Heart right ventricle (tissue), 16 donors: ENCODE data around the gene BRF1. TPM values are rescaled to one million over a fixed set of nuclear protein-coding genes. Genes with fewer than 3 reads are reported as not detected.
"Not testable (repeated sequence)": the region's sequence is repeated elsewhere in the genome, so short reads cannot be mapped to it uniquely, and the experiment has no call there.

ENCODE experiments used
- ATAC-seq, 8 donors: fragments of 200-7000 bp; cut with Tn5 transposase; one replicate each; pipeline ENCODE4 v1.9.1; 2020; ENCODE audit warnings: mild to moderate bottlenecking in 8 of 8, moderate library complexity in 8 of 8, moderate number of reproducible peaks in 1 of 8
- DNase-seq, 2 donors: peaks; one replicate each; pipeline ENCODE4 v3.0.0-alpha.2; 2020
- H3K27ac ChIP-seq, 10 donors: fragments of 200-600 bp; sonication (generic) in 2 of 10; one replicate each; pipeline versions ENCODE4 v1.5.0 to v1.8.0; 2020 to 2022; ENCODE audit warnings: mild to moderate bottlenecking in 3 of 10
- H3K27me3 ChIP-seq, 7 donors: fragments of 200-600 bp; one replicate each; pipeline ENCODE4 v1.8.0; 2021 to 2022; ENCODE audit warnings: mild to moderate bottlenecking in 2 of 7
- H3K36me3 ChIP-seq, 9 donors: fragments of 200-600 bp; sonication (generic) in 1 of 9; one replicate each; pipeline versions ENCODE4 v1.5.0 to v1.8.0; 2020 to 2022; ENCODE audit warnings: mild to moderate bottlenecking in 2 of 9
- H3K4me1 ChIP-seq, 9 donors: fragments of 200-600 bp; sonication (generic) in 1 of 9; one replicate each; pipeline versions ENCODE4 v1.5.0 to v1.8.0; 2020 to 2022; ENCODE audit warnings: mild to moderate bottlenecking in 4 of 9
- H3K4me3 ChIP-seq, 10 donors: fragments of 200-600 bp; sonication (generic) in 2 of 10; one replicate each; pipeline versions ENCODE4 v1.5.0 to v1.8.0; 2020 to 2022; ENCODE audit warnings: mild to moderate bottlenecking in 7 of 10, moderate library complexity in 2 of 10
- H3K9me3 ChIP-seq, 11 donors: fragments of 200-600 bp in 10 of 11; sonication (generic) in 2 of 11; one replicate each; pipeline versions ENCODE4 v1.5.0 to v1.8.0; 2013 to 2022; ENCODE audit warnings: mild to moderate bottlenecking in 2 of 11, control low read depth in 1 of 11, moderate library complexity in 1 of 11
- WGBS, 2 donors: extraction: QIAGEN DNeasy Blood & Tissue Kit; methylation state at CpG; one replicate each; pipeline ENCODE4 v1.1.7; 2013; ENCODE audit warnings: inconsistent platforms in 1 of 2; 5-methylcytosine and 5-hydroxymethylcytosine counted together
- intact Hi-C, 10 donors: fragments of 100-400 bp; cut with DNase I; formaldehyde crosslinking; loops; one replicate each; pipeline versions ENCODE4 v1.11.1 to v1.14.2; 2022
- polyA plus RNA-seq, 2 donors: library from polyadenylated mRNA; stranded (reverse); fragments of 200-250 nt; gene quantifications; one replicate each; pipeline ENCODE4 v1.2.3, GENCODE V29; 2013
- total RNA-seq, 10 donors: library from RNA; stranded (reverse); fragmentation: NEBNext Ultra II Directional in 3 of 10; extraction: Animal tissue kit (Norgen Biotek cat#: 25700) in 3 of 10; gene quantifications; one replicate each; pipeline versions ENCODE4 v1.2.1 to v1.2.4, GENCODE V29; 2021 to 2023
- TF ChIP-seq, protein P1 (sequence below), 9 donors: fragments of 200-600 bp; sonication (generic) in 2 of 9; IDR thresholded peaks; one replicate each; pipeline versions ENCODE4 v1.5.0 to v1.8.0; 2021 to 2022; ENCODE audit warnings: antibody characterized with exemption in 9 of 9, mild to moderate bottlenecking in 5 of 9, moderate library complexity in 1 of 9
- donor health status: Arrhythmogenic right ventricular cardiomyopathy.
- donor health status: ischemic (EF 13 %, LVEDD 7.1; RV severe dilation, severe dysfunction).
- donor health status: healthy with polysubstance abuse.
- donor health status: DM: no; HTN: yes; CAD: no.
- donor health status: DM: no; HTN: no; CAD: no.
- donor health status: ischemic (EF 25% LVEDD 6.9; RV normal size, moderate dysfunction).
- donor health status: ischemic (EF 25% LVEDD 5.7; RV mildly dilated, moderate dysfunction).
- donor health status: healthy.
- donor health status: DM: yes; HTN: yes; CAD: no.
- donor health status: Ischemic cardiomyopathy.
- donor health status: ischemic (EF 35%, LVEDD 5.7; RV mildly dilated, moderate dysfunction).
- donor health status: nonischemic (EF 11% LVEDD 7.7; RV severe dilation, severe dysfunction).
- donor health status: DM: yes; HTN: yes; CAD: no.
- donor health status: PGD.
- donor health status: ischemic (EF 29% LVEDD 5.4; RV normal size, mild dysfunction).
- donor health status: nonischemic (EF 23%, LVEDD 6.1; RV moderate dilation, normal function).

BRF1 gene
- total and polyA plus RNA-seq, 12 donors = 12.7 to 30.8 (median 16.2) TPM

DNA sequence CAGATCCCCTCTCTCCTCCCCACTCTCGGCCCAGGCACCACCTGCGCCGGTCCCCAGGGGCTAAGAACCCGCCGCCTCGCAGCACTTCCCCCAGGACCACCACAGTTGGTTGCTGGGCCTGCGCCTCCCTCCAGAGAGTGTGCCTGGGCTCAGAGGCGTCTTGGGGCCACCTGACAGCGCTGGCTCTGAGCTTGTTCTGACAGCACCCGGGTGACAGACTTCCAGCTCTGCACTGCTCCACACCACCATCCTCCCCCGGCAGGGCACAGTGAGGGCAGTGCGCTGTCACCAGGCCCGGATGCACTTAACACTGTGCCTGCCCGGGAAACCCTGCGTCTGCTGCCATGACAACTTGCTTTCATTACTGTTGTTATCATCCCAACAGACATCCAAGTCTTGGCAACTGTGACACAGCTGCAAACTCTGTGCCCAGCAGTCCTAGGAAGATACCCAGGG is 6.6 kb downstream of the BRF1 start:
- DNase-seq = peak; percentile 74 to 83
- WGBS, 2 donors = 44 to 56% methylated on average over 15 of the region's 15 CpGs
- Histone ChIP-seq H3K4me3 (no peak overlapping the region), H3K27me3 (no peaks in the 10 kb centered on the region), H3K4me1 (peaks cover 10 to 58% (median 34%) of the 10 kb centered on the region in 9 donors), H3K36me3 (no peaks in the 10 kb centered on the region), H3K27ac (peak overlapping the region in 9 of 10 donors; percentile 59 to 85 (median 69)), H3K9me3 (no peaks in the 10 kb centered on the region)
- peak; percentile 89 to 99 (median 96) for ATAC-seq
- intact Hi-C loops = loop anchor here in 2 of 10 donors (5.0 kb wide), 3 partner anchors 48 to 92 kb away; no protein-coding TSS in a partner anchor
- TF ChIP-seq, protein P1, sequence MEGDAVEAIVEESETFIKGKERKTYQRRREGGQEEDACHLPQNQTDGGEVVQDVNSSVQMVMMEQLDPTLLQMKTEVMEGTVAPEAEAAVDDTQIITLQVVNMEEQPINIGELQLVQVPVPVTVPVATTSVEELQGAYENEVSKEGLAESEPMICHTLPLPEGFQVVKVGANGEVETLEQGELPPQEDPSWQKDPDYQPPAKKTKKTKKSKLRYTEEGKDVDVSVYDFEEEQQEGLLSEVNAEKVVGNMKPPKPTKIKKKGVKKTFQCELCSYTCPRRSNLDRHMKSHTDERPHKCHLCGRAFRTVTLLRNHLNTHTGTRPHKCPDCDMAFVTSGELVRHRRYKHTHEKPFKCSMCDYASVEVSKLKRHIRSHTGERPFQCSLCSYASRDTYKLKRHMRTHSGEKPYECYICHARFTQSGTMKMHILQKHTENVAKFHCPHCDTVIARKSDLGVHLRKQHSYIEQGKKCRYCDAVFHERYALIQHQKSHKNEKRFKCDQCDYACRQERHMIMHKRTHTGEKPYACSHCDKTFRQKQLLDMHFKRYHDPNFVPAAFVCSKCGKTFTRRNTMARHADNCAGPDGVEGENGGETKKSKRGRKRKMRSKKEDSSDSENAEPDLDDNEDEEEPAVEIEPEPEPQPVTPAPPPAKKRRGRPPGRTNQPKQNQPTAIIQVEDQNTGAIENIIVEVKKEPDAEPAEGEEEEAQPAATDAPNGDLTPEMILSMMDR (IDR thresholded peaks at IDR 0.05) = no peak

DNA sequence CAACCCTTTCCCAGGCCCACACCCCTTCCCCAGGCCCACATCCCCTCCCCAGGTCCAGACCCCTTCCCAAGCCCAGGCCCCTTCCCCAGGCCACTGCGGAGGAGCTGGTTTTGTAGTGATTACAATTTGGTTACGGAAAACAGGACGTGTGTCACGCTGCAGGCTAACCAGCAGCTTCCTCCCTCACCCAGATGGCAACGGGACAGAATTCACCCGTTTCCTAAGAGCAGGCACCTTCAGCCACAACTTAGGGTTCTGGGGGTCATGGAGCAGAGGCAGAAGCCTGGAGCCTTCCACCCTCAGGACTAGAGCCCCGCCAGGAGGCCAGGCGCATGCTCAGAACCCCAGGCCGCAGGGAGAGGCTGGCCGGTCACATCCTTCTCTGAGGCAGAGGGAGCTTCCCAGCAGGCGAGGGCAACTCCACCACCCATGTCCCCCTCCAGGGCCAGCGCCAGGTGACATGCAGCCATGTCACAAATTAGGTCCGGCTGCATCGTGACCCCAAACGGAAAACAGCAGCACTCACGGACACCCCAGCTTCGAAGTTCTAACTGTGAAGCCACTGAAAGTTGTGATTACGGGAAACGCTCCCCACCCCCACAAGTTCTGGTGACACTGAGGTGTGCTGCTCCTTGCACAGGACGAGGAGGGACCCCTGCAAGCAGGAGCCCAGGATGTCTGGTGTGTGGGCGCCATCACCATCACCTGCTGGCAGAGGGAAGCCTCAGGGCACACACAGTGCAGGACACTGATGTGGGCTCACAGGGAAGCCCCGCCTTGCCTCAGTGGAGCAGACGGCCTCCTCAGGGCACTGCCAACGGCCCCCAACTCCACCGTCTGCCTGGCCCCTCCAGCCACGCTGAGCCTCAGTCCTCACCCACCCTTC is 7.7 kb downstream of the BRF1 start:
- DNase-seq (no peak), ATAC-seq (peak in 3 of 8 donors; percentile 7 to 29 (median 20))
- 74 to 81% methylated on average over 26 of the region's 26 CpGs for WGBS, 2 donors
- peaks cover 9 to 47% (median 26%) of the 10 kb centered on the region in 9 donors for H3K4me1 ChIP-seq
- intact Hi-C loops = loop anchor here in 2 of 10 donors (5.0 kb wide), 3 partner anchors 49 to 91 kb away; no protein-coding TSS in a partner anchor
- no peaks in the 10 kb centered on the region for H3K36me3 ChIP-seq
- peak overlapping the region in 7 of 10 donors; percentile 61 to 85 (median 72) for H3K27ac ChIP-seq
- H3K9me3 ChIP-seq = no peaks in the 10 kb centered on the region
- TF ChIP-seq, protein P1 (IDR thresholded peaks at IDR 0.05) = no peak
- no peak overlapping the region for H3K4me3 ChIP-seq
- H3K27me3 ChIP-seq = no peaks in the 10 kb centered on the region

DNA sequence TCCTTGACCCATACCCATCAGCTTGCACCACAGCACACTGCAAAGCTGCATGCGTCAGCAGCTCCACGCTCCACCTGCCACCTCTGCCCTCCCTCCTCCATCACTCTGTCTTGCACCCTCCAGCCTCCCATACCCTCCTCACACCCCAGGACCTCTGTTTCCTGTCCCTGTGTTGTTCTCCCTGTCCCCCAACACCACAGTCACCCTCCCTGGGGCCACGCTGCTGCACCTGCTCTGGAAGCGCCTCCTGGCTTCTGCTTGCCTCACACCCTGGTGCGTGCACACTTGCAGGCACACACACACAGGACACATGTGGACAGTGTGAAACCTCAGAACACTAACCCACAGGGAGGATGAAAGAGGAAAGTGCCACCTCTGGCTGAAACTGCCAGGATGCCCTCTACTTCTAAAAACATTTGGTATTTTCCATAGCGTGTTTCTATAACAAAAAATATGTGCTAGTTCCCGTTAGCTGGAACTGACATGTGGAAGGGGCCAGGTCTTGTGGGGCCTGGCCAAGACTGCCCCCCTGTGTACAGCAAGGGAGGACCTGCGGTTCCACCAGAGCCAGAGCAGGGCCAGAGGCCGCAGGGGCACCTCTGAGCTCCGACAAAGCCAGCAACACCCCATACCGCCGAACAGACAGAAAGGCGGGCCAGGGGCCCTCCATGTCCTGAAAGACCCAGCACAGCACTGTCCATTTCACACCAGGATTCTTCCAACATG is 10.0 kb downstream of the BRF1 start:
- 77 to 86% methylated on average over 13 of the region's 13 CpGs for WGBS, 2 donors
- no peaks in the 10 kb centered on the region for H3K9me3 ChIP-seq
- peaks cover 9 to 47% (median 29%) of the 10 kb centered on the region in 9 donors for H3K4me1 ChIP-seq
- TF ChIP-seq, protein P1 (IDR thresholded peaks at IDR 0.05) = no peak
- H3K4me3 ChIP-seq = no peak overlapping the region
- DNase-seq = no peak
- H3K27ac ChIP-seq = no peak overlapping the region
- intact Hi-C loops = loop anchor here in 2 of 10 donors (5.0 kb wide), 3 partner anchors 52 to 88 kb away; no protein-coding TSS in a partner anchor
- peaks cover 0 to 3% (median 0%) of the 10 kb centered on the region in 9 donors for H3K36me3 ChIP-seq
- no peaks in the 10 kb centered on the region for H3K27me3 ChIP-seq
- ATAC-seq = no peak

DNA sequence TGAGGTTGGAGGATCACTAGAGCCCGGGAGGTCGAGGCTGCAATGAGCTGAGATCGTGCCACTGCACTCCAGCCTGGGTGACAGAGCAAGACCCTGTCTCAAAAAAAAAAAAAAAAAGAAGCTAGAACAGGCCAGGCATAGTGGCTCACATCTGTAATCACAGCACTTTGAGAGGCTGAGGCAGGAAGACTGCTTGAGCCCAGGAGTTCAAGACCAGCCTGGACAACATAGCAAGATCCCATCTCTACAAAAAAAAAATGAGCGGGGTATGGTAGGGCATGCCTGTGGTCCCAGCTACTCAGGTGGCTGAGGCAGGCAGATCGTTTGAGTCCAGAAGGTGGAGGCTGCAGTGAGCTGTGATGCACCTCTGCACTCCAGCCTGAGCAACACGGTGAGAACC is 11.9 kb downstream of the BRF1 start:
- peaks cover 6 to 42% (median 21%) of the 10 kb centered on the region in 9 donors for H3K4me1 ChIP-seq
- ATAC-seq, DNase-seq, H3K27ac ChIP-seq, H3K4me3 ChIP-seq, H3K9me3 ChIP-seq, H3K27me3 ChIP-seq: not testable (repeated sequence)
- 91 to 92% methylated on average over 6 of the region's 6 CpGs for WGBS, 2 donors
- intact Hi-C loops = loop anchor here in 2 of 10 donors (10.0 kb wide), 2 partner anchors 84 to 194 kb away; no protein-coding TSS in a partner anchor
- H3K36me3 ChIP-seq = peaks cover 0 to 21% (median 0%) of the 10 kb centered on the region in 9 donors
